AG04450 (cell line): ENCODE measurements around the gene KRT39. TPM values are rescaled to one million over a fixed set of nuclear protein-coding genes. Genes with fewer than 3 reads are reported as not detected.

Experiments
- CTCF ChIA-PET: fragments of 300-600, 350-600 bp; formaldehyde crosslinking; extraction: SDS; loops from one replicate; lab custom pipeline; 2022; ENCODE audit warnings: antibody characterized with exemption, inconsistent platforms; lab: Charles Lee
- POLR2A ChIA-PET: fragments of 350-600 bp; formaldehyde crosslinking; extraction: SDS; loops from one replicate; lab custom pipeline; 2021; ENCODE audit warnings: antibody characterized with exemption, inconsistent platforms; lab: Yijun Ruan, JAX
- DNase-seq: peaks from one replicate; pipeline ENCODE4 v3.0.0-alpha.2; 2011; ENCODE audit warnings: low read depth, low spot score
- H3K27ac ChIP-seq: one replicate; pipeline ENCODE4 v1.5.1; 2012; ENCODE audit warnings: low read depth, low read length, control low read depth
- H3K27me3 ChIP-seq: one replicate; pipeline ENCODE4 v1.6.0; 2012; ENCODE audit warnings: low read length; ENCODE audit not compliant: control insufficient read depth, insufficient read depth
- H3K4me3 ChIP-seq: 2 replicates; pipeline ENCODE4 v1.5.1; 2011; ENCODE audit warnings: mild to moderate bottlenecking, low read depth, low read length, control low read depth
- H3K9me3 ChIP-seq: 2 replicates; pipeline ENCODE4 v1.5.1; 2012; ENCODE audit warnings: low read length; ENCODE audit not compliant: control insufficient read depth, insufficient read depth
- CTCF ChIP-seq: IDR thresholded peaks from 2 replicates; pipeline ENCODE4 v1.5.1; 2011; ENCODE audit warnings: low read depth, low read length, control low read depth, inconsistent platforms
- polyA plus RNA-seq: library from polyadenylated mRNA; depleted of rRNA; stranded (reverse); fragments of >200 nt; gene quantifications from 2 replicates; pipeline ENCODE4 v1.2.3, GENCODE V29; 2011

KRT39 gene
- polyA plus RNA-seq, 1 experiment, result 0.11 TPM

GRCh38 chr17:40995116-40995515 is 28.4 kb upstream of the KRT39 start:
- ChIA-PET POLR2A (no interaction called here), CTCF (no interaction called here)
- Histone ChIP-seq H3K27me3 (no peaks in the 10 kb centered on the region), H3K27ac (no peak overlapping the region), H3K4me3 (no peak overlapping the region), H3K9me3 (no peaks in the 10 kb centered on the region)
- no peak for DNase-seq
- TF ChIP-seq CTCF, result no peak

GRCh38 chr17:40993839-40994238 is 27.1 kb upstream of the KRT39 start, which contains the start of gene KRTAP3-3:
Gene KRTAP3-3 (minus strand): TSS chr17:40994164. CDS start chr17:40994097, 67 bp downstream.
- POLR2A ChIA-PET, result no interaction called here

GRCh38 chr17:40993084-40993483 is 26.3 kb upstream of the KRT39 start:
- ChIA-PET CTCF (no interaction called here), POLR2A (no interaction called here)
- Histone ChIP-seq H3K9me3 (no peaks in the 10 kb centered on the region), H3K27me3 (no peaks in the 10 kb centered on the region), H3K27ac (no peak overlapping the region), H3K4me3 (no peak overlapping the region)
- DNase-seq, result no peak
- no peak for TF ChIP-seq CTCF

More at GRCh38 chr17:40993839-40994238, 27.1 kb upstream of the KRT39 start, which contains the start of gene KRTAP3-3:
- DNase-seq, result no peak
- no peaks in the 10 kb centered on the region for H3K9me3 ChIP-seq
- H3K27ac ChIP-seq, result no peak within 1 kb of the TSS
- no peak within 1 kb of the TSS for H3K4me3 ChIP-seq
- TF ChIP-seq CTCF, result no peak
- H3K27me3 ChIP-seq, result no peaks in the 10 kb centered on the region
- CTCF ChIA-PET, result no interaction called here

GRCh38 chr17:40992666-40993065 is 25.9 kb upstream of the KRT39 start:
- H3K27me3 ChIP-seq, result no peaks in the 10 kb centered on the region
- H3K4me3 ChIP-seq, result no peak overlapping the region
- no peak for DNase-seq
- ChIA-PET POLR2A (no interaction called here), CTCF (no interaction called here)
- H3K9me3 ChIP-seq, result no peaks in the 10 kb centered on the region
- no peak for TF ChIP-seq CTCF
- no peak overlapping the region for H3K27ac ChIP-seq

GRCh38 chr17:40986920-40987319 is 20.2 kb upstream of the KRT39 start:
- CTCF ChIA-PET, result no interaction called here
- H3K27me3 ChIP-seq, result no peaks in the 10 kb centered on the region
- H3K27ac ChIP-seq, result no peak overlapping the region
- POLR2A ChIA-PET, result no interaction called here
- no peak for DNase-seq
- TF ChIP-seq CTCF, result no peak
- H3K4me3 ChIP-seq, result no peak overlapping the region
- H3K9me3 ChIP-seq, result no peaks in the 10 kb centered on the region
